Caco-2 (cell line): ENCODE measurements around the gene TMSB10. TPM values are rescaled to one million over a fixed set of nuclear protein-coding genes. Genes with fewer than 3 reads are reported as not detected.
A peak's percentile ranks its signal among the peaks of the same experiment; 100 is the strongest.

ENCODE experiments used
- BruUV-seq: library from RNA; stranded (reverse); fragments of 400-500 nt; replicated peaks from 2 replicates; lab custom pipeline; 2021; lab: Mats Ljungman, UMichigan
- CTCF ChIA-PET: fragments of 300-600 bp; sonication (Branson Sonifier 250); formaldehyde crosslinking; loops from one replicate; lab custom pipeline; 2022; ENCODE audit warnings: antibody characterized with exemption; lab: Charles Lee
- POLR2A ChIA-PET: fragments of 300-600 bp; sonication (Branson Sonifier 250); formaldehyde crosslinking; loops from one replicate; lab custom pipeline; 2022; ENCODE audit warnings: antibody characterized with exemption; lab: Charles Lee
- DNase-seq, 2 experiments: peaks; one replicate each; pipeline versions ENCODE4 v3.0.0 to v3.0.0-alpha.2; 2020 to 2022
- H3K27me3 ChIP-seq: replicated peaks from 2 replicates; pipeline ENCODE4 v1.6.0; 2011; ENCODE audit warnings: low read length; ENCODE audit not compliant: control insufficient read depth, insufficient read depth
- H3K36me3 ChIP-seq: 2 replicates; pipeline ENCODE4 v1.5.1; 2011; ENCODE audit warnings: low read length; ENCODE audit not compliant: control insufficient read depth, insufficient read depth
- H3K4me1 ChIP-seq: fragments of 250-450 bp; sonication (Bioruptor Pico); 2 replicates; pipeline ENCODE4 v1.5.1; 2020; ENCODE audit warnings: mild to moderate bottlenecking
- H3K4me3 ChIP-seq: 2 replicates; pipeline ENCODE4 v1.5.1; 2011; ENCODE audit warnings: low read depth, mild to moderate bottlenecking, control low read depth, low read length
- H3K9me3 ChIP-seq: fragments of 250-450 bp; sonication (Bioruptor Pico); 2 replicates; pipeline ENCODE4 v1.5.1; 2020; ENCODE audit warnings: mild to moderate bottlenecking, moderate library complexity
- H3K27ac Mint-ChIP-seq: one replicate; pipeline ENCODE4 v1.8.0; 2022; ENCODE audit warnings: mixed read lengths; ENCODE audit not compliant: unreplicated experiment
- H3K27me3 Mint-ChIP-seq: one replicate; pipeline ENCODE4 v1.8.0; 2022; ENCODE audit warnings: mixed read lengths; ENCODE audit not compliant: insufficient read depth, unreplicated experiment
- H3K36me3 Mint-ChIP-seq: one replicate; pipeline ENCODE4 v1.8.0; 2022; ENCODE audit warnings: mild to moderate bottlenecking, mixed read lengths; ENCODE audit not compliant: insufficient read depth, unreplicated experiment
- H3K4me1 Mint-ChIP-seq: one replicate; pipeline ENCODE4 v1.8.0; 2022; ENCODE audit warnings: low read depth, mixed read lengths; ENCODE audit not compliant: unreplicated experiment
- H3K4me3 Mint-ChIP-seq: one replicate; pipeline ENCODE4 v1.8.0; 2022; ENCODE audit warnings: mild to moderate bottlenecking, moderate library complexity, mixed read lengths; ENCODE audit not compliant: unreplicated experiment
- H3K9me3 Mint-ChIP-seq: one replicate; pipeline ENCODE4 v1.8.0; 2022; ENCODE audit warnings: mixed read lengths; ENCODE audit not compliant: unreplicated experiment
- intact Hi-C: fragments of 100-400 bp; cut with micrococcal nuclease; formaldehyde crosslinking; loops from one replicate; pipeline ENCODE4 v1.10.0; 2022; ENCODE audit not compliant: unreplicated experiment
- total RNA-seq: library from RNA; stranded (reverse); gene quantifications from 2 replicates; pipeline ENCODE4 v1.2.3, GENCODE V29; 2022
- TF ChIP-seq, protein P1 (sequence below), 2 experiments: fragments of 200-600 bp in 1 of 2; IDR thresholded peaks; 1 replicate in 1 of 2; 2 replicates in 1 of 2; pipeline versions ENCODE4 v1.5.1 to v1.8.0; 2011 to 2022; ENCODE audit warnings: antibody characterized with exemption in 1 of 2, control low read depth in 1 of 2, inconsistent platforms in 1 of 2, low read depth in 1 of 2, low read length in 1 of 2, mild to moderate bottlenecking in 1 of 2, moderate library complexity in 1 of 2; ENCODE audit not compliant: insufficient read depth in 1 of 2, severe bottlenecking in 1 of 2, unreplicated experiment in 1 of 2

The TMSB10 gene
- total RNA-seq, 1 experiment from 2014 or later, result 1,258 TPM

DNA sequence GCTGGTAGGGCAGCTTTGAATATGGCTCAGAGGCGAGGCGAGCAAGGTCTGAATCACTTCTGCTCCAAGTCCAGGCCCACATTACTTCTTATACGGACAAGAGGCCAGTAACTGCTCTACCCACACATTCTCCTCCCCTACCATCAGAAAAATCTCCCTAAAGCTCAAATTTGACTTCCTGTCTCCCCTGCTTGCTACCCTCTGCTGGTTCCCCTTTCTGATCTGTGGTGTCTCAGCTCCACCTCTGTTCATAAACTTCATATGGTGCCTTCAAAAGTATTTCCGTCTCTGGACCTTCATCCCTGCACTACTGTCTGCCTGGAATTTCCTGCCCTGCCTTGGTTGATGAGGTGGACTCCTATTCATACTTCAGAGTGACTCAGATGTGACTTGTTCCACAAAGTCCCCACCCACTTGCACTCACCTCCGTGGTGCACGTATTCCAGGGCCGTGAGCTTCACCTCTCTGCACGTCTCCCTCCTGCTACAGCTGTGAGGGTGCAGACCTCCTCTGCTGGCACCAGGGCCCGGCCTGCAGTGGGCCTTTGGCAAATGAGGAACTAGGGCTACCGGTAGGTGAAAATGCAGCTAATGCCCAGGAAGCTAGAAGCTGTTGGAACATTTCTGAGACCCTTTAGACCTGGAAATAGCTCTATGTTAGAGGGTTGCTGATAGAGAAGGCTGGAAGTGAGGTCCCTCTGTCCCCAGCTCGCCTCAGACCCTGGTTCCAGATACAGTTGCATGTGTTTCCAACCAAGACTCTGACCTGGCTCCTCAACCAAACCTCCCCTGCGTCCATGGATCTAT lies 41.0 kb downstream of the TMSB10 start:
- TF ChIP-seq, protein P1, sequence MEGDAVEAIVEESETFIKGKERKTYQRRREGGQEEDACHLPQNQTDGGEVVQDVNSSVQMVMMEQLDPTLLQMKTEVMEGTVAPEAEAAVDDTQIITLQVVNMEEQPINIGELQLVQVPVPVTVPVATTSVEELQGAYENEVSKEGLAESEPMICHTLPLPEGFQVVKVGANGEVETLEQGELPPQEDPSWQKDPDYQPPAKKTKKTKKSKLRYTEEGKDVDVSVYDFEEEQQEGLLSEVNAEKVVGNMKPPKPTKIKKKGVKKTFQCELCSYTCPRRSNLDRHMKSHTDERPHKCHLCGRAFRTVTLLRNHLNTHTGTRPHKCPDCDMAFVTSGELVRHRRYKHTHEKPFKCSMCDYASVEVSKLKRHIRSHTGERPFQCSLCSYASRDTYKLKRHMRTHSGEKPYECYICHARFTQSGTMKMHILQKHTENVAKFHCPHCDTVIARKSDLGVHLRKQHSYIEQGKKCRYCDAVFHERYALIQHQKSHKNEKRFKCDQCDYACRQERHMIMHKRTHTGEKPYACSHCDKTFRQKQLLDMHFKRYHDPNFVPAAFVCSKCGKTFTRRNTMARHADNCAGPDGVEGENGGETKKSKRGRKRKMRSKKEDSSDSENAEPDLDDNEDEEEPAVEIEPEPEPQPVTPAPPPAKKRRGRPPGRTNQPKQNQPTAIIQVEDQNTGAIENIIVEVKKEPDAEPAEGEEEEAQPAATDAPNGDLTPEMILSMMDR (IDR thresholded peaks at IDR 0.05; ENCODE audit: insufficient read depth in 1 of 2, low read depth in 1 of 2, low read length in 1 of 2, severe bottlenecking in 1 of 2, unreplicated experiment in 1 of 2), result no peak
- Histone ChIP-seq H3K4me1 (peaks cover 8% of the 10 kb centered on the region), H3K36me3 (no peaks in the 10 kb centered on the region), H3K4me3 (no peak overlapping the region), H3K9me3 (no peaks in the 10 kb centered on the region), H3K27me3 (no peaks in the 10 kb centered on the region)
- H3K27ac Mint-ChIP-seq, result peak overlapping the region; percentile 22
- intact Hi-C loops, result no loop called here
- ChIA-PET POLR2A (no interaction called here), CTCF (interaction anchor here (0.6 kb wide), 1 partner anchor 21 kb away, joined by 3 read pairs; no protein-coding TSS in a partner anchor)
- DNase-seq, result peak; percentile 29 to 80
- no peaks in the 10 kb centered on the region for H3K27me3 Mint-ChIP-seq
- BruUV-seq, result no TSS peak
- peaks cover 20% of the 10 kb centered on the region for H3K4me1 Mint-ChIP-seq
- H3K9me3 Mint-ChIP-seq, result no peaks in the 10 kb centered on the region
- peak overlapping the region; percentile 1 for H3K4me3 Mint-ChIP-seq
- H3K36me3 Mint-ChIP-seq, result no peaks in the 10 kb centered on the region

DNA sequence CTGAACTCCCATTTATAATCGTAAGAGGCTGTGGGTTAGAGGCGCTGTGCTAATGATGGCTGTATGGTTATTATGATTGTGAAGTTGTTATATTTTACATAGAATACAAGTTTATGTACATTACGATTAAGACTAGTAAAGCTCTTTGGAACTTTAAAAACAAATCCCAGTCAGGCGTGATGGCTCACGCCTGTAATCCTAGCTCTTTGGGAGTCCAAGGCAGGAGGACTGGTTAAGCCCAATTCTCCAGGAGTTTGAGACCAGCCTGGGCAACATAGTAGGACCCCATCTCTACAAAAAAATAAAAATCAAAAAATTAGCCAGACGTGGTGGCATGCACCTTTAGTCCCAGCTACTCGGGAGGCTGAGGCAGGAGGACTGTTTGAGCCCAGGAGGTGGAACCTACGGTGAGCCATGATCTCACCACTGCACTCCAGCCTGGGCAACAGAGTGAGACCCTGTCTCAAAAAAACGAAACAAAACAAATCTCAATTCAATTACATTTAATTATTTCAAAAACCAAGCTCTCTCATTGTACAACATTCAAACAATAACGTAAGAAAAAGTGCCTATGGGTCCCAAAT lies 41.6 kb downstream of the TMSB10 start:
- H3K9me3 ChIP-seq, result no peaks in the 10 kb centered on the region
- CTCF ChIA-PET, result no interaction called here
- no peak overlapping the region for H3K27ac Mint-ChIP-seq
- TF ChIP-seq, protein P1 (IDR thresholded peaks at IDR 0.05; ENCODE audit: insufficient read depth in 1 of 2, low read depth in 1 of 2, low read length in 1 of 2, severe bottlenecking in 1 of 2, unreplicated experiment in 1 of 2), result no peak
- H3K4me3 Mint-ChIP-seq, result no peak overlapping the region
- no peaks in the 10 kb centered on the region for H3K36me3 ChIP-seq
- intact Hi-C loops, result no loop called here
- H3K9me3 Mint-ChIP-seq, result no peaks in the 10 kb centered on the region
- POLR2A ChIA-PET, result no interaction called here
- no peaks in the 10 kb centered on the region for H3K36me3 Mint-ChIP-seq
- H3K4me1 ChIP-seq, result peaks cover 8% of the 10 kb centered on the region
- H3K4me3 ChIP-seq, result no peak overlapping the region
- DNase-seq, result no peak
- BruUV-seq, result no TSS peak
- H3K27me3 Mint-ChIP-seq, result no peaks in the 10 kb centered on the region
- no peaks in the 10 kb centered on the region for H3K27me3 ChIP-seq
- peaks cover 20% of the 10 kb centered on the region for H3K4me1 Mint-ChIP-seq

DNA sequence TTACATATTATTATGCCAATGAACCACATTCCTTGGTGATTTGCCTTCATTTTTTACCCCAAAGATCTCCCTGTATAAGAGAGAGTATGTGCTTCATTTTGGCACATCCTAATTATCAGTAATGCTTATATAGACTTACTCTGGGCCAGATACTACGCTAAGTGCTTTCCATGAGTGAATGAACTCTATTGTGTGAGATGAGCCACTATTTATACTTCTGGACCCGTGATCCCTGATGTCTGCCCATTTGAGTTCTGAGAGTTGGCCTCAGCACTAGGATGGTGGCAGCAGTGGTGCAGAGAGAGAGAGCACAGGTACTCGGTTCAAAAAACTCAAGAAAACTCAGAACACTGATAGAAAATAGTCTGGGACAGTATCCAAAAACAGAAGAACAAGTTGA lies 48.1 kb downstream of the TMSB10 start:
- Histone ChIP-seq H3K4me3 (no peak overlapping the region), H3K27me3 (no peaks in the 10 kb centered on the region), H3K36me3 (no peaks in the 10 kb centered on the region), H3K9me3 (no peaks in the 10 kb centered on the region), H3K4me1 (peaks cover 15% of the 10 kb centered on the region)
- no TSS peak for BruUV-seq
- Mint-ChIP-seq H3K27ac (no peak overlapping the region), H3K27me3 (no peaks in the 10 kb centered on the region), H3K9me3 (no peaks in the 10 kb centered on the region), H3K4me3 (no peak overlapping the region), H3K4me1 (peaks cover 11% of the 10 kb centered on the region), H3K36me3 (peaks cover 10% of the 10 kb centered on the region)
- ChIA-PET CTCF (no interaction called here), POLR2A (no interaction called here)
- TF ChIP-seq, protein P1 (IDR thresholded peaks at IDR 0.05; ENCODE audit: insufficient read depth in 1 of 2, low read depth in 1 of 2, low read length in 1 of 2, severe bottlenecking in 1 of 2, unreplicated experiment in 1 of 2), result no peak
- intact Hi-C loops, result no loop called here
- no peak for DNase-seq
